ENCODE data around the gene XIRP1.
A peak's percentile ranks its signal among the peaks of the same experiment; 100 is the strongest.

Gene XIRP1

DNA sequence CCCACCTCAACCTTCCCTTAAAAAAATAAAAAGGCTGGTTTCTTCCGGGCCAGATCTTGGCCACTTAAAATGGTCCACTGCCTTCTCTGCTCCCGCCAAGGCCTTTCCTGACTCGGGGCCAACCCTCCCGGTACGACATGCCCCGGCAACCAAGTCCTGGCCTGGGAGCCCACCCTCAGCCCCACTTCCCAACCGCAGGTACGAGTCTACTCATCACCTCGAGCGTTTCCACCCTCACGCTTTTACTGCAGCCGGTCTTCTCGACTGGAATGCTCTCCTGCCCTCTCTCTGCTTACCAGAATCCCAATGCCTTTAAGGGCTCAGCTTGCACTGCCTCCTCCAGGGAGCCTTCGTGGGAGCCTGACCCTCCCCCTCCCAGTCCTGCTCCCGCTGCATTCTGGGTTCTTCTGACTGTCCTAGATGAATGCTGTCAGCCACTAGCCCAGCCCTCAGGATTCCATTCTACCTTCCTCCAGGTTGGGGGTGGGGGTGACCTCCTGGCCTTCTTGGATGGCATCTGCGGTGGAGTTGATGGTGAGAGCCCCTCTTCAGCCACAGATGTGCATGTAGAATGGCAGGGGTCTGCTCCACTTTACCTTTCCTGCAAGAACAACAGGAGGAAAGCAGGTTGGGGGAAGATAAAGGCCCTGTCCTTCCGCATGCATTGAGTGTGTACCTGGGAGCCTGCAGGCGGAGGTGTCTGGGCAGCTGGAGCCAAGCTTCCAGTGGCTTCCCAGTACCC, 37.9 kb downstream of the XIRP1 start:
- Mint-ChIP-seq H3K36me3 (ENCODE audit: low read depth) (no peaks in the 10 kb centered on the region), H3K9me3 (no peaks in the 10 kb centered on the region), H3K27ac (peak overlapping the region; percentile 80 to 97 (median 96)), H3K4me1 (peaks cover 33% of the 10 kb centered on the region), H3K27me3 (ENCODE audit: low read depth) (no peaks in the 10 kb centered on the region), H3K4me3 (peak overlapping the region; percentile 87 to 89 (median 88))
- no peak for TF ChIP-seq CTCF (IDR thresholded peaks at IDR 0.05; ENCODE audit: unreplicated experiment in 3 of 3)

- H3K4me3 Mint-ChIP-seq = peak overlapping the region; percentile 87 to 89 (median 88)
- H3K9me3 Mint-ChIP-seq = no peaks in the 10 kb centered on the region
- H3K36me3 Mint-ChIP-seq (ENCODE audit: low read depth) = no peaks in the 10 kb centered on the region
- peak overlapping the region; percentile 80 to 97 (median 96) for H3K27ac Mint-ChIP-seq
- H3K27me3 Mint-ChIP-seq (ENCODE audit: low read depth) = no peaks in the 10 kb centered on the region
- peaks cover 38% of the 10 kb centered on the region for H3K4me1 Mint-ChIP-seq
- TF ChIP-seq CTCF (IDR thresholded peaks at IDR 0.05; ENCODE audit: unreplicated experiment in 3 of 3) = no peak
These were observed 38.5 kb downstream of the XIRP1 start for GRCh38 chr3:39153977-39154279.

DNA sequence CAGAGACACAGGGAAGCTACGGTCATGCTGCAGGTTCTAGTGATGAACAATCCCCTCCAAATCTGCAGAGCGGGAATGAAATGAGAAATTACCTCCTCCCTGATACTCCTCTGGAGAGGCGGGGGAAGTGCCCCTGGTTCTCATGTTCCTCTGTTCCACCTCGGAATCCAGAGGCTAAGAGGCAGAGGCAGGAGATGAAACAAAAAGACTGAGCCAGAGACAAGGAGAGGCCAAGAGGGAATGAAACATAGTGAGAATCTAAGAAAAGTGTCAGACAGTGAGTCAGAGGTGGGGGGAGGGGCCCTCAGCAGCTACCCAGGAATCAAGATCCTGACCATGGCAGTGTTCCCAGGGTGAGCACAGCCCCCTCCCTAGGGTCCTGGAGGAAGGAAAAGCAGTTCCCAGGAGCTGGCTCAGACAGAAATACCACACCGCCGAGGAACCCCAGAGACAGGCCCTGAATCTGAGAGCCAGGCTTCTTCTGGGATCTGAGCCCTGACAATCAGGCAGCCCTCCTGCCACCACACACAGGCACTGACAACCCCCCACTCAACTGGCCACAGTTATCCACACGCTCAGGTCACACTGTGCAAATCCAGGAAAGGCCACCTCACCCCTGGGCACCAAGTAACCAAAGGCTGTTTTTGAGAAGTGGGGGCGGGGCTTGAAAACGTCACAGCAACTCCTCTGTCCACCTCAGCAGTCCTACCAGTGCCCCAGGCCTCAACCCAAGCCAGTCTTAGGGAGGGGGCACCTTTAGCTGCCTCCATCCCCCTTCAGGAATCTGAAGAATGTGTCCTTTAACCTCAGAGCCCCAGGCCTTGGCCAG, 41.4 kb downstream of the XIRP1 start:
- H3K27ac Mint-ChIP-seq = peak overlapping the region; percentile 96 to 98 (median 96)
- no peak for TF ChIP-seq CTCF (IDR thresholded peaks at IDR 0.05; ENCODE audit: unreplicated experiment in 3 of 3)
- H3K4me1 Mint-ChIP-seq = peaks cover 67% of the 10 kb centered on the region
- no peaks in the 10 kb centered on the region for H3K9me3 Mint-ChIP-seq
- no peaks in the 10 kb centered on the region for H3K27me3 Mint-ChIP-seq (ENCODE audit: low read depth)
- peak overlapping the region; percentile 95 to 100 (median 99) for H3K4me3 Mint-ChIP-seq
- peaks cover 7% of the 10 kb centered on the region for H3K36me3 Mint-ChIP-seq (ENCODE audit: low read depth)

- no peaks in the 10 kb centered on the region for H3K27me3 Mint-ChIP-seq (ENCODE audit: low read depth)
- peaks cover 71% of the 10 kb centered on the region for H3K4me1 Mint-ChIP-seq
- H3K27ac Mint-ChIP-seq = peak overlapping the region; percentile 96 to 98 (median 96)
- no peaks in the 10 kb centered on the region for H3K9me3 Mint-ChIP-seq
- TF ChIP-seq CTCF (IDR thresholded peaks at IDR 0.05; ENCODE audit: unreplicated experiment in 3 of 3) = peak in 1 of 3 experiments; percentile 18
- peak overlapping the region; percentile 95 to 100 (median 99) for H3K4me3 Mint-ChIP-seq
- H3K36me3 Mint-ChIP-seq (ENCODE audit: low read depth) = peaks cover 11% of the 10 kb centered on the region
These were observed 42.1 kb downstream of the XIRP1 start for GRCh38 chr3:39150148-39150802.

DNA sequence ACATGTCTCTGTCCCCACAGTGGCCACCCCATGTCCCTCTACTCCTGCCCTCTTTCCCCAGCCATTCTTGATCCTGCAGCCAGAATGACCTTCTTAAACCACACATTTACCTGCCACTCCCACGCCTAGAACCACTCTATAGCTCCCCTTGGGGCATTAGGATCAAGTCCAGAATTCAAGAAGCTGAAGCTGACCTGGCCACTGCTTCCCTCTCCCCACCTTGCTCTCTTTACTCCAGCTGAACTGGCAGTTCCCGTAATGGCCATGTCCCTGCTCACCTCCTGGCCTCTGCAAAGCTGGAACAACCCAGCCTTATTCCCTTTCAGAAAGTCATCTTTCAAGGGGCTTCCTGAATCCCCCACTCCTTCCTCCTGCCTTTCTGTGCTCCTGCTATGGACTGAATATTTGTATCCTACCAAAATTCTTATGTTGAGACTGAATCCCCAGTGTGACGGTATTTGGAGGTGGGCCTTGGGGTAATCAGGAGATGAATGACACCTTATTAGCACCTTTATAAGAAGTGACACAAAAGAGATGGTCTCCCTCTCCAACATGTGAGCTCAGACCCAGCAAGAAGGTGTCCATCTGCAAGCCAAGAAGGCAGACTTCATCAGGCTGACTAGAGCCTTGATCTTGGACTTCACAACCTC, 42.8 kb downstream of the XIRP1 start:
- peak overlapping the region; percentile 95 to 100 (median 99) for H3K4me3 Mint-ChIP-seq
- H3K36me3 Mint-ChIP-seq (ENCODE audit: low read depth) = peaks cover 16% of the 10 kb centered on the region
- no peaks in the 10 kb centered on the region for H3K27me3 Mint-ChIP-seq (ENCODE audit: low read depth)
- peak overlapping the region; percentile 96 to 98 (median 96) for H3K27ac Mint-ChIP-seq
- no peaks in the 10 kb centered on the region for H3K9me3 Mint-ChIP-seq
- peaks cover 75% of the 10 kb centered on the region for H3K4me1 Mint-ChIP-seq
- TF ChIP-seq CTCF (IDR thresholded peaks at IDR 0.05; ENCODE audit: unreplicated experiment in 3 of 3) = no peak
